ENCODE results near the gene SELPLG. TPM values are rescaled to one million over a fixed set of nuclear protein-coding genes. Genes with fewer than 3 reads are reported as not detected.

SELPLG gene
- total RNA-seq, 4 donors from 2014 or later: 0.19 to 5.0 (median 2.6) TPM

DNA sequence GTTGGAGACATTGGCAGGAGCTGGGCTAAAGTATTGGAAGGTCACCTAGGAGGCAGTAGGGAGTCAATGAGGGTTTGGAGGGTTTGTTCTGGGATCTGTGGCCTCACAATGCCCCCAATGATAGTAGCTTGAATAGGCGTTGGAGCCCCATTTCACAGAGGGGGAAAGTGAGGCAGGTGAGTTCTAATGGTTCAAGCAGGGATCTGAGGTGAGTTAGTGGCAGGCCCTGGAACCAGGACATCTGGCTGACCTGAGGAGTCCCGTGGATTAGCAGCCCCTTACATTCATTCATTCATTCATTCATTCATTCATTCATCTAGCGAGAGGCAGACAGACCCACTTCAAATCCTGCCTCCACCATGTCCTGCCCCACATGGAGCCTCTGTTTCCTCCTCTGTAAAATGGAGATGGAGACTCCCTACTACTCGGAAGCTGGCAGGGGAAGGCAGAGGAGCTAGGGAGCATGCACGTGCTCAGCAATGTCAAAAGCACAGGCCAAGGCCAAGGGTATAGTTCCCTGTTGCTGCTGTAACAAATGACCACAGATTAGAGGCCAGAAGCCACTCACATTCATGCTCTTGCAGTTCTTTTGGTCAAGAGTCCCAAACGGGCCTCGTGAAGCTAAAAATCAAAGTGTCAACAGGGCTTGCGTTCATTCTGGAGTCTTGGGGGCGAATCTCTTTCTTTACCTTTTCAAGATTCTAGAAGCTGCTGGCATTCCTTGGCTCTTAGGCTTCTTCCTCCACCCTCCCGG lies 33.6 kb downstream of the SELPLG start:
- H3K9me3 ChIP-seq: no peaks in the 10 kb centered on the region
- no peaks in the 10 kb centered on the region for H3K36me3 ChIP-seq
- no peak overlapping the region for H3K27ac ChIP-seq
- no peak for ATAC-seq
- H3K27me3 ChIP-seq: no peaks in the 10 kb centered on the region
- no peak overlapping the region for H3K4me3 ChIP-seq
- in situ Hi-C loops (cut with MboI; ENCODE audit: low sequenced_read_pairs in 4 of 4): no loop called here
- DNase-seq: no peak
- intact Hi-C loops (cut with DNase I; ENCODE audit: low total_unique reads): no loop called here
- no peaks in the 10 kb centered on the region for H3K4me1 ChIP-seq
- TF ChIP-seq POLR2A (IDR thresholded peaks at IDR 0.05): no peak
- TF ChIP-seq, protein P1, sequence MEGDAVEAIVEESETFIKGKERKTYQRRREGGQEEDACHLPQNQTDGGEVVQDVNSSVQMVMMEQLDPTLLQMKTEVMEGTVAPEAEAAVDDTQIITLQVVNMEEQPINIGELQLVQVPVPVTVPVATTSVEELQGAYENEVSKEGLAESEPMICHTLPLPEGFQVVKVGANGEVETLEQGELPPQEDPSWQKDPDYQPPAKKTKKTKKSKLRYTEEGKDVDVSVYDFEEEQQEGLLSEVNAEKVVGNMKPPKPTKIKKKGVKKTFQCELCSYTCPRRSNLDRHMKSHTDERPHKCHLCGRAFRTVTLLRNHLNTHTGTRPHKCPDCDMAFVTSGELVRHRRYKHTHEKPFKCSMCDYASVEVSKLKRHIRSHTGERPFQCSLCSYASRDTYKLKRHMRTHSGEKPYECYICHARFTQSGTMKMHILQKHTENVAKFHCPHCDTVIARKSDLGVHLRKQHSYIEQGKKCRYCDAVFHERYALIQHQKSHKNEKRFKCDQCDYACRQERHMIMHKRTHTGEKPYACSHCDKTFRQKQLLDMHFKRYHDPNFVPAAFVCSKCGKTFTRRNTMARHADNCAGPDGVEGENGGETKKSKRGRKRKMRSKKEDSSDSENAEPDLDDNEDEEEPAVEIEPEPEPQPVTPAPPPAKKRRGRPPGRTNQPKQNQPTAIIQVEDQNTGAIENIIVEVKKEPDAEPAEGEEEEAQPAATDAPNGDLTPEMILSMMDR (IDR thresholded peaks at IDR 0.05 in 4 of 5, conservative IDR thresholded peaks at IDR 0.05 in 1 of 5): no peak

DNA sequence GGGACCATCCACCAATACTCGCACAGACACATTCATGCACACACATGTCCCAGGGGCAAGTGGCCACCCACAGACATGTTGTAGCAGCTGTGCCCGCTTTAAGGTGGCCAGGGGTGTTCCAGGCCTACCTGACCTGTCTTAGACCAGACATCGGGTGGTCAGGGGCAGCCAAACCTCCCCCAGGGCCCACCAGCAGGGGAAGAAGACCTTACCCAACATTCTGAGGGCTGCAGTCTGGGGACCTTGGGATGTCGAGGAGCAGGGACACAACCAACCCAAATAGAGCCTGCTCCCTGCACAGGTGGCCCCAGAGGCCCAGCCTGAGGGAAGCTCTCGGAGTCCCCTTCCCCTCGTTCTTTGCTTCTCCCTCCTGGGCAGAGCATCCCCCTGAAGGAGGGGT lies 34.2 kb downstream of the SELPLG start:
- H3K27ac ChIP-seq: no peak overlapping the region
- H3K36me3 ChIP-seq: no peaks in the 10 kb centered on the region
- no peaks in the 10 kb centered on the region for H3K9me3 ChIP-seq
- no peak for ATAC-seq
- no peaks in the 10 kb centered on the region for H3K4me1 ChIP-seq
- no peak for DNase-seq
- no peak overlapping the region for H3K4me3 ChIP-seq
- in situ Hi-C loops (cut with MboI; ENCODE audit: low sequenced_read_pairs in 4 of 4): no loop called here
- intact Hi-C loops (cut with DNase I; ENCODE audit: low total_unique reads): no loop called here
- TF ChIP-seq POLR2A (IDR thresholded peaks at IDR 0.05): no peak
- TF ChIP-seq, protein P1 (IDR thresholded peaks at IDR 0.05 in 4 of 5, conservative IDR thresholded peaks at IDR 0.05 in 1 of 5): no peak
- no peaks in the 10 kb centered on the region for H3K27me3 ChIP-seq

DNA sequence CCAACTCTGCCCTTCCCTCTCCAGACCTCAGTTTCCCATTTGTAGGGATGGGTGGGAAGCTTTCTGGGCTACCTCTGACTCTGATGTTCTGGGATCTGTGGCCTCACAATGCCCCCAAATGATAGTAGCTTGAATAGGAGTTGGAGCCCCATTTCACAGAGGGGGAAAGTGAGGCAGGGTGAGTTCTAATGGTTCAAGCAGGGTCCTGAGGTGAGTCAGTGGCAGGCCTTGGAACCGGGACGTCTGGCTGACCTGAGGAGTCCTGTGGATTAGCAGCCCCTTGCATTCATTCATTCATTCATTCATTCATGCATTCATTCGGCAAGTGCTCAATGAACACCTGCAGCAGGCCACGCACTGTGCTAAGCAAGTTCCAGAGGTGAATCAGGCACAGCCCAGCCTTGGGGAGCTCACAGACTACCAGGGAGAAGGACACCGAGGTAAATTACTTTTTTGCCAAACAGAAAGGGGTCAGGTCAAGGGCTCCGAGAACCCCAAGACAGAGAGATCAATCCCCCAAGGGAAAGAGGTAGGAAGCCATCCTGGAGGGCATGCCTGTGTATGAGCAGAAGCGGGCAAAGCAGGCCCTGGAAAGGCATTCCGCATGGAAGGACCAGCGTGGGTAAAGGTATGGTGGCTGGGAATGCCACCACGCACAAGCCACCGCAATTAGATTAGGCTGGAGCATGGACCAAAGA lies 35.0 kb downstream of the SELPLG start:
- no peaks in the 10 kb centered on the region for H3K27me3 ChIP-seq
- H3K4me3 ChIP-seq: no peak overlapping the region
- H3K27ac ChIP-seq: no peak overlapping the region
- H3K9me3 ChIP-seq: no peaks in the 10 kb centered on the region
- ATAC-seq (no peak), DNase-seq (no peak)
- no peaks in the 10 kb centered on the region for H3K36me3 ChIP-seq
- in situ Hi-C loops (cut with MboI; ENCODE audit: low sequenced_read_pairs in 4 of 4): no loop called here
- TF ChIP-seq, protein P1 (IDR thresholded peaks at IDR 0.05 in 4 of 5, conservative IDR thresholded peaks at IDR 0.05 in 1 of 5): no peak
- TF ChIP-seq POLR2A (IDR thresholded peaks at IDR 0.05): no peak
- H3K4me1 ChIP-seq: no peaks in the 10 kb centered on the region
- intact Hi-C loops (cut with DNase I; ENCODE audit: low total_unique reads): no loop called here

DNA sequence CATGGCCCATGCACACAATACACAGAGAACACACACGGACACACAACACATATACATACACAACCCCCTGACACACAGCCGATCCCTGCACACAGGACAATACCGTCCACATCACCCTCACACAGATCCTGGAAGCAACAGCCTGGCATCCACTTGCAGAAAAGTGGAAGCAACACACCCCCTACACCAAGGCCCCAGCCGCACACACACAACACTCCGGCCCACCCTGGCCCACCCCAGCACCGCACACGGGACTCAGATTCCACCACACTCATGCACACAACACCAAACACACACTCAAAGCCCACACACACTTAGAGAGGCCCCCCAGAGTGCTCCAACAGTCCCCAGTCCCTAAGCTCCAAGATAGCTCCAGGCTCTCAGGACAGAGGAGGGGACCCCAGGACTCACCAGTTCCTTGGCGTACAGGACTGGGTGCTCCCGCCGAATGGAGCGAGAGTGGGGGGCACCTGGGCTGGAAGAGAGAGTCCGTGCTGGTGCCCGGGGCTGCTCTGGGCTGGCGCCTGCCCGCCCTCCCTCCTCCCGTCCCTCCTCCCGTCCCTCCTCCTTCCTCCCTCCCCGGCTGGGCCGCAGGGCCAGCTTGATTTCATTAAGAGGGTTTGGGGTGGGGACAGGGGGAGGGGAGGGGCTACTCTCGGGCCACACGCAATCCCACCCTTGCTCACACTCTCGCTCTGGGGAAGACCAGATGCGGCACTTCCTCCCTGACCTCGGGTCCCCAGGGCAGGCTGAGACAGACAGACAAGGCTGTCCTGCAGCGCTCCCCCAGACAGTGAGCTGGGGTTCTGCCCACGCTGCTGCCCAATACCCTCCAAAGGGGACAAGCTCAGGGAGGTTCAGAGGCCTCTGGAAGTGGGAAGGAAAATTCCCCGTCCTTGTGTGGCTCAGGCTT lies 35.9 kb downstream of the SELPLG start, which contains the start of gene TMEM119:
Gene TMEM119 (minus strand): TSS at position 526 of the 913 bp plus-strand sequence. CDS start 5,701 bp downstream, outside the sequence.
- no peak for TF ChIP-seq POLR2A (IDR thresholded peaks at IDR 0.05)
- TF ChIP-seq, protein P1 (IDR thresholded peaks at IDR 0.05 in 4 of 5, conservative IDR thresholded peaks at IDR 0.05 in 1 of 5): no peak
- DNase-seq (no peak), ATAC-seq (peak in 1 of 2 donors; percentile 24)
- Histone ChIP-seq H3K27ac (no peak within 1 kb of the TSS), H3K4me1 (no peaks in the 10 kb centered on the region), H3K9me3 (no peaks in the 10 kb centered on the region), H3K4me3 (no peak within 1 kb of the TSS), H3K36me3 (no peaks in the 10 kb centered on the region), H3K27me3 (no peaks in the 10 kb centered on the region)
- intact Hi-C loops (cut with DNase I; ENCODE audit: low total_unique reads): no loop called here
- in situ Hi-C loops (cut with MboI; ENCODE audit: low sequenced_read_pairs in 4 of 4): no loop called here
